HG02852 (cell line): ENCODE measurements around the gene POU5F1.

Experiments
- ATAC-seq: cut with Tn5 transposase; IDR thresholded peaks from one replicate; pipeline ENCODE4 v1.9.1; 2021; ENCODE audit warnings: mild to moderate bottlenecking, moderate library complexity; ENCODE audit not compliant: unreplicated experiment

POU5F1 gene

DNA sequence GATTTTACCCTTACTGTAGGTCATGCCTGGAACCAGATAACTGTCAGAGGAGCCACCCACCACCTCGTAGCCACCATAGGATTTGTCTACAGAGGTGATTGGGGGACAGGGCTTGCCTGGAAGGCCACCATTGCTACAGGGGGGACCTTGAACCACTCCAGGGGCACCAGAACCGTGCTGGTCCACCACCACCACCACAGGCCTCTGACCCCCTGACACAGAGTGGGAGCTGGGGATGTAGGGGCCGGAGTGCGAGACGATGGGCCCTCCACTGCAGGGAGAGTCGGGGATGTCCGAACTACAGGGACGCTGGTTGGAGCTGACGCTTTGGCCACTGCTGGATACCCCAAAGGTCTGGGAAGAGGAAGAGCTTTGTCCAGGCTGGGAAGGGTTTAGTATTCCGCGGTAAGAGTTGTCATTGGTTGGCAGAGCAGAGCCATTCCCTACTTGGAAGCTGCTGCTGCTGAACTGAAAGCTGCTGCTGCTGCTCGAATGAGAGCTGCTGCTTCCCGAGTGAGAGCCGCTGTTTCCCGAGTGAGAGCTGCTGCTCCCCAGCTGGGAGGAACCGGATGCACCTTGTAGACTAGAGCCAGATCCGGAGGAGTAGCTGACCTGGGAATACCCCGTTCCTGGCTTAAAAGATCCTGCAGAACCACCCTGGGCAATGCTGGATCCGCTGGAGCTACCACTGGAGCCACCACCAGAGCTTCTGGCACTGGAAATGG, 53.7 kb downstream of the POU5F1 start:
- ATAC-seq: no peak

GRCh38 chr6:31115941-31116560, 54.4 kb downstream of the POU5F1 start:
- ATAC-seq: no peak

DNA sequence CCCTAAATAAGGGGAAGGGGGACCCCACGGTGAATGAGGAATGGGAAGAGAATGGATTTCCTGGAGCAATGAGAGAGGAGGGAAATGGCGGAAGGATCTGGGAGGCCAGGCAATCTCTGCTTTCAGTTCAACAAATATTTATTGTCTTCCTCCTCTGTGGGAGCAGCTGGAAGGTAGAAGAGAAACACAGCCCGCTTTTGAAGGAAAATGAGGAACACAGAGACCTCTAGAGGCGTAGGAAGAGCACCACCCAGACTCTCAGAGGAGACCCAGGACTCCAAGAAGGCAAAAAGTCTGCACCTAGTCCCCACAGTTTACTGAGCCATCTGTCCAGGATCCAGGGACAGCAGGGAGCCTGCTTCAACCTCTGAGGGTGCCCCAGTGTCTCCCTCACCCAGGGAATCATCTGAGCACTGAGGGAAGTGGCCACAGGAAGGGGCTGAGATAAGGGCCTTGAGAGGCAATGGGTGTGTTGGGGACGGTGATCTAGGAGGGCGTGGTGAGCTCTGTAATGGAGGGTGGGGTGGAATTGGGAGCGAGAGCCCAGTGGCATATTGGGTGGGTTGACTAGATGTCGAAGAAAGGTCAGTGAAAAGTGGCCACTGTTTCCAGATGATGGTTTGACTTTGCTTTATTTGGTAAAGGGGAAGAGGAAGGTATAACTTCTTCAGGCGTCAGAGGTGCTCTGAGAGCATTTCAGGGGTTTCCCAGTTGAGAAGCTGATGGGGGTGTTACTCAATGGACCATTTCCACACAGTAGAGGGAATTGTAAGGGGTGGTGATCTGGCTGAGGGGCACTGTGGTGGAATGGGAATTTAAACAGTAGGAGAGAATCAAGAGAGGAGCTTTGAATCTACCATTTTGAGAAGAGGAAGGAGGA, 55.3 kb downstream of the POU5F1 start:
- ATAC-seq: no peak

DNA sequence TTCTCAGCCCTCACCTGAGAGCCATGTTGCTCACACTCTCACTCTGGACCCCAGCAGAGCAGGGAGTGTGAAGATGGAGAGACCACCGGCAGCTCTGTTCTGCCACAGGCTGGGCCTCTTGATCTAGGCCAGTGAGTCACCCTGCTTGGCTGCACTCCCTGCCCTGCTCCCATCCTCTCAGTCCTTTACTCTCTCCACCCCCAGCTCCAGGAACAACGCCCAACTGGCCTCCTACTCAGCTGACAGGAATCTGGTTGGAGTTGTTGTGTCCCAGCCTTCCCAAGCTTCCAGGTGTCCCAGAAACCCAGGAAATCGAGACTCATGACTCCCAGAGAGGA, 56.0 kb downstream of the POU5F1 start, which contains the start of gene PSORS1C1:
Gene PSORS1C1, plus strand, starts transcription at position 260 of the 338 bp plus-strand sequence. CDS start 14,833 bp downstream, outside the sequence.
- ATAC-seq: no peak
